Measurements from ENCODE around the gene PCK2.

DNA sequence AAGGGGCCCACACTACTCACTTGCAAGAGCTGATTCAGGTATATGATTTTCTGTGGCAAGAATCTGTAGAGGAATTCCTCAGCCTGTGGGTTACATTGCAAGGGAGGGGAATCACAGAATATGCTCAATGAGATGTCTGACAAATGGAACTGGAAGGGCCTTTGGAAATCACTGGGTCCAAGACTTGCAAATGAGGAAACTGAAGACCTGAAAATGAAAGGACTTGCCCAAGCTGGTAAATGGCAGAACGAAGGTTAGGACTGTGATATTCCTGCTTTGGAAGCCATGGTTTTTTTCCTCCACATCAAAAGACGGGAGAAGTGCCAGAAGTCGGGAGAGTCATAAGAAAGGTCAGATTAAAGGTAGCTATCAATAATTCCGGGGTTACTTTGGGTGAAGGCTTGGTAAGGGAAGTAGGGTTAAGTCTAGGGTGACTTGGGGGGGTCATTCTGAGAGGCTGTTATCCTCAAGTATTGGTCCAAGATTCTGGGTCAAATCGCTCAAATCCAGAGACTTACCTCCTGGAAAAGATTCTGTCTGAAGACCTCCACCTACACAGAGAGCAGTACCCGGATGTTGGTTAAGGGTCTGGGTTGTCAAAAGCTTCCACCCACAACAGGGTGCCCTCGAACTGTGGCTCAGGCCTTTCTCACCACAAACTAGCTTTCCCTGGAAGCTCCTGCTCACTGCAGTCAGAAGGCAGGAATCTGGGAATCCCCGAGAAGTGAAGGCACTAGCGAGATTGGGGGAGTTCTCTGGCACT, 51.8 kb downstream of the PCK2 start:
- no peak for TF ChIP-seq POLR2AphosphoS5 (IDR thresholded peaks at IDR 0.05; ENCODE audit: insufficient read depth, low read depth, low read length)
- no peak for TF ChIP-seq POLR2A (IDR thresholded peaks at IDR 0.05; ENCODE audit: low read depth, low read length)
- no peak for TF ChIP-seq EZH2 (IDR thresholded peaks at IDR 0.05; ENCODE audit: borderline replicate concordance, low read depth, low read length, severe bottlenecking)
- TF ChIP-seq GATA2 (IDR thresholded peaks at IDR 0.05; ENCODE audit: insufficient read depth, insufficient read length, low read depth, low read length), result no peak
- TF ChIP-seq CTCF (IDR thresholded peaks at IDR 0.05; ENCODE audit: extremely low read depth in 1 of 2, insufficient read depth in 1 of 2, low read depth in 1 of 2, low read length in 2 of 2), result no peak
